ENCODE data around the gene SYDE1.
"Not testable (repeated sequence)": the region's sequence is repeated elsewhere in the genome, so short reads cannot be mapped to it uniquely, and the experiment has no call there.

Gene SYDE1

DNA sequence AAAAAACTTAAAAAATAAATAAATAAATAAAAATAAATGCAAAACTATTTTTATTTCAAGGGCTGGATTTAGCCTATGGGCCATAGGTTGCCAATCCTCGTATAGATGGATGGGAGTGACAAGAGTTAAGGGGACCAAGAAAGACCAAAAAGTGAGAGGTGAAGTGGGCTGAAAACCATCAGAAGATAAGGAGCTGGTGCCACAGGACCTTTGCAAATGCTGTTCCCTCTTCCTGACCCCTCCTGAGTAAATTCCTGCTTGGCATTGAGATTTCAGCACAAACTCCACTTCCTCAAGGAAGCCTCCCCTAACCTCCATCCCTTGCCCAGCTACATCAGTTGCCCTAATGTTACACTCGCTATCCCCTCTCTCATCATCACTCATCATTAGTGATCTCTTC lies 14.2 kb upstream of the SYDE1 start:
- Histone ChIP-seq H2AFZ (ENCODE audit: low read length) (no peak overlapping the region), H4K20me1 (ENCODE audit: insufficient read depth, low read length) (no peaks in the 10 kb centered on the region), H3K36me3 (ENCODE audit: insufficient read depth, low read length) (no peaks in the 10 kb centered on the region), H3K9me3 (ENCODE audit: low read length) (no peaks in the 10 kb centered on the region), H3K9ac (ENCODE audit: low read length) (no peak overlapping the region), H3K27ac (ENCODE audit: low read depth, low read length, poor library complexity, severe bottlenecking) (no peak overlapping the region), H3K27me3 (ENCODE audit: insufficient read depth, low read length) (0 out of 2 replicates have a peak, but pooled peaks cover 9% of the 10 kb centered on the region), H3F3A (ENCODE audit: insufficient read depth, low read length) (no peaks in the 10 kb centered on the region), H3K9me2 (ENCODE audit: low read depth, low read length) (no peaks in the 10 kb centered on the region), H3K4me1 (ENCODE audit: insufficient read depth, low read length, severe bottlenecking) (peaks cover 5% of the 10 kb centered on the region), H3K4me3 (ENCODE audit: low read depth, low read length, poor library complexity, severe bottlenecking) (no peak overlapping the region), H3K79me2 (ENCODE audit: insufficient read depth, low read length) (no peaks in the 10 kb centered on the region), H3K4me2 (ENCODE audit: low read length) (no peak overlapping the region)
- no peak for TF ChIP-seq EZH2 (IDR thresholded peaks at IDR 0.05; ENCODE audit: borderline replicate concordance, low read length)
- TF ChIP-seq, protein P1, sequence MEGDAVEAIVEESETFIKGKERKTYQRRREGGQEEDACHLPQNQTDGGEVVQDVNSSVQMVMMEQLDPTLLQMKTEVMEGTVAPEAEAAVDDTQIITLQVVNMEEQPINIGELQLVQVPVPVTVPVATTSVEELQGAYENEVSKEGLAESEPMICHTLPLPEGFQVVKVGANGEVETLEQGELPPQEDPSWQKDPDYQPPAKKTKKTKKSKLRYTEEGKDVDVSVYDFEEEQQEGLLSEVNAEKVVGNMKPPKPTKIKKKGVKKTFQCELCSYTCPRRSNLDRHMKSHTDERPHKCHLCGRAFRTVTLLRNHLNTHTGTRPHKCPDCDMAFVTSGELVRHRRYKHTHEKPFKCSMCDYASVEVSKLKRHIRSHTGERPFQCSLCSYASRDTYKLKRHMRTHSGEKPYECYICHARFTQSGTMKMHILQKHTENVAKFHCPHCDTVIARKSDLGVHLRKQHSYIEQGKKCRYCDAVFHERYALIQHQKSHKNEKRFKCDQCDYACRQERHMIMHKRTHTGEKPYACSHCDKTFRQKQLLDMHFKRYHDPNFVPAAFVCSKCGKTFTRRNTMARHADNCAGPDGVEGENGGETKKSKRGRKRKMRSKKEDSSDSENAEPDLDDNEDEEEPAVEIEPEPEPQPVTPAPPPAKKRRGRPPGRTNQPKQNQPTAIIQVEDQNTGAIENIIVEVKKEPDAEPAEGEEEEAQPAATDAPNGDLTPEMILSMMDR (IDR thresholded peaks at IDR 0.05; ENCODE audit: low read length): no peak

DNA sequence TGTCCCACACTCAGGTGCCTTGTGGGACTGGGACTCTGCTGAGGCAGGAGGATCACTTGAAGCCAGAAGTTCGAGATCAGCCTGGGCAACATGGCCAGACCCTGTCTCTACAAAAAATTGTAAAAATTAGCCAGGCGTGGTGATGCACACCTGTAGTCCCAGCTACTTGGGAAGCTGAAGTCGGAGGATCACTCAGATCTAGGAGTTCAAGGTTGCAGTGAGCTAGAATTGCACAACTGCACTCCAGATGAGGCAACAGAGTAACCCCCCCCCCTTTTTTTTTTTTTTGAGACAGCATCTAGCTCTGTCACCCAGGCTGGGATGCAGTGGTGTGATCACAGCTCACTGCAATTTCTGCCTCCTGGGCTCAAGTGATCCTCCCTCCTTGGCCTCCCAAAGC lies 11.0 kb upstream of the SYDE1 start:
- no peaks in the 10 kb centered on the region for H3F3A ChIP-seq (ENCODE audit: insufficient read depth, low read length)
- H3K4me2 ChIP-seq (ENCODE audit: low read length): no peak overlapping the region
- H4K20me1 ChIP-seq (ENCODE audit: insufficient read depth, low read length): no peaks in the 10 kb centered on the region
- H3K4me3 ChIP-seq (ENCODE audit: low read depth, low read length, poor library complexity, severe bottlenecking): no peak overlapping the region
- H3K9me3 ChIP-seq (ENCODE audit: low read length): no peaks in the 10 kb centered on the region
- peaks cover 5% of the 10 kb centered on the region for H3K4me1 ChIP-seq (ENCODE audit: insufficient read depth, low read length, severe bottlenecking)
- H3K79me2 ChIP-seq (ENCODE audit: insufficient read depth, low read length): no peaks in the 10 kb centered on the region
- no peaks in the 10 kb centered on the region for H3K9me2 ChIP-seq (ENCODE audit: low read depth, low read length)
- TF ChIP-seq, protein P1 (IDR thresholded peaks at IDR 0.05; ENCODE audit: low read length): no peak
- TF ChIP-seq EZH2 (IDR thresholded peaks at IDR 0.05; ENCODE audit: borderline replicate concordance, low read length): no peak
- no peaks in the 10 kb centered on the region for H3K36me3 ChIP-seq (ENCODE audit: insufficient read depth, low read length)
- H2AFZ ChIP-seq (ENCODE audit: low read length): no peak overlapping the region
- H3K9ac ChIP-seq (ENCODE audit: low read length): no peak overlapping the region
- no peak overlapping the region for H3K27ac ChIP-seq (ENCODE audit: low read depth, low read length, poor library complexity, severe bottlenecking)
- 0 out of 2 replicates have a peak, but pooled peaks cover 9% of the 10 kb centered on the region for H3K27me3 ChIP-seq (ENCODE audit: insufficient read depth, low read length)

DNA sequence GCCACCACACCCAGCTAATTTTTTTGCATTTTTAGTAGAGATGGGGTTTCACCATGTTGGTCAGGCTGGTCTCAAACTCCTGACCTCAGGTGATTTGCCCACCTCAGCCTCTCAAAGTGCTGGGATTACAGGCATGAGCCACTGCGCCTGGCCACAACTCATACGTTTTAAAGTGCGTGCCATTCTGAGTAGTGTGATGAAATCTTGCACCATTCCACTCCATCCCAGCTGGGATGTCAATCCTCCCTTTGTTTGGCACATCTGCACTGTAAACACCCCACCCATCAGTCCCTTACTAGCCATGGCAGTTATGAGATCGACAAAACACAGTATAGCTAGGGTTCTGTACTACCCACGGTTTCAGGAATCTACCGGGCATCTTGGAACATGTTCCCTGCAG lies 9.2 kb upstream of the SYDE1 start:
- H3K27me3 ChIP-seq (ENCODE audit: insufficient read depth, low read length); H3K4me1 ChIP-seq (ENCODE audit: insufficient read depth, low read length, severe bottlenecking); H3K79me2 ChIP-seq (ENCODE audit: insufficient read depth, low read length); H3K27ac ChIP-seq (ENCODE audit: low read depth, low read length, poor library complexity, severe bottlenecking); H3K4me2 ChIP-seq (ENCODE audit: low read length); H3K9me2 ChIP-seq (ENCODE audit: low read depth, low read length); H3K4me3 ChIP-seq (ENCODE audit: low read depth, low read length, poor library complexity, severe bottlenecking); H3F3A ChIP-seq (ENCODE audit: insufficient read depth, low read length); H3K9ac ChIP-seq (ENCODE audit: low read length); H3K9me3 ChIP-seq (ENCODE audit: low read length); H4K20me1 ChIP-seq (ENCODE audit: insufficient read depth, low read length); H3K36me3 ChIP-seq (ENCODE audit: insufficient read depth, low read length); H2AFZ ChIP-seq (ENCODE audit: low read length): not testable (repeated sequence)

DNA sequence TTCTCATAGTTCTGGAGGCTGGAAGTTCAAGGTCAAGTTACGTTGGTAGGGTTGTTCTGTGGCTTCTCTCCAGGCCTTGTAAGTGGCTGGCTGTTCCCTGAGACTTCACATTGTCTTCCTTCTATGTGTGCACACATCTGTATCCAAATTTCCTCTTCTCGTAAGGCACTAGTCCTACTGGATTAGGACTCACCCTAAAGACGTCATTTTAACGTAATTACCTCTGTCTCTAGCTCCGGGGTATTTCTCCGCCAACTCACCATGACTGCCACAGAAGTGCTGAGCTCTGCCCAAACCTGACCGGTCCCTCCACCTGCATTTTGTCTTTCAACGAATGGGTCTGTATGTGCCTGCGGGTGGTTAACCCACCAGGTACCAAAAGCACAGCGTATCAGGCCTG lies 8.7 kb upstream of the SYDE1 start:
- H3K4me3 ChIP-seq (ENCODE audit: low read depth, low read length, poor library complexity, severe bottlenecking): no peak overlapping the region
- H3K9ac ChIP-seq (ENCODE audit: low read length): no peak overlapping the region
- 0 out of 2 replicates have a peak, but pooled peaks cover 9% of the 10 kb centered on the region for H3K27me3 ChIP-seq (ENCODE audit: insufficient read depth, low read length)
- H3K79me2 ChIP-seq (ENCODE audit: insufficient read depth, low read length): no peaks in the 10 kb centered on the region
- no peaks in the 10 kb centered on the region for H3F3A ChIP-seq (ENCODE audit: insufficient read depth, low read length)
- H3K9me2 ChIP-seq (ENCODE audit: low read depth, low read length): no peaks in the 10 kb centered on the region
- no peak for TF ChIP-seq EZH2 (IDR thresholded peaks at IDR 0.05; ENCODE audit: borderline replicate concordance, low read length)
- TF ChIP-seq, protein P1 (IDR thresholded peaks at IDR 0.05; ENCODE audit: low read length): no peak
- H3K4me1 ChIP-seq (ENCODE audit: insufficient read depth, low read length, severe bottlenecking): no peaks in the 10 kb centered on the region
- H4K20me1 ChIP-seq (ENCODE audit: insufficient read depth, low read length): no peaks in the 10 kb centered on the region
- H3K27ac ChIP-seq (ENCODE audit: low read depth, low read length, poor library complexity, severe bottlenecking): no peak overlapping the region
- no peak overlapping the region for H3K4me2 ChIP-seq (ENCODE audit: low read length)
- H3K36me3 ChIP-seq (ENCODE audit: insufficient read depth, low read length): no peaks in the 10 kb centered on the region
- H3K9me3 ChIP-seq (ENCODE audit: low read length): no peaks in the 10 kb centered on the region
- H2AFZ ChIP-seq (ENCODE audit: low read length): no peak overlapping the region
